Peyer's patch (tissue), 4 donors: ENCODE results near the gene HOXC4. TPM values are rescaled to one million over a fixed set of nuclear protein-coding genes. Genes with fewer than 3 reads are reported as not detected.
A peak's percentile ranks its signal among the peaks of the same experiment; 100 is the strongest.

ENCODE experiments used
- DNase-seq, 3 donors: peaks; one replicate each; pipeline ENCODE4 v3.0.0-alpha.2; 2017 to 2019
- H3K27ac ChIP-seq, 4 donors: fragments of 200-600 bp; sonication (generic); one replicate each; pipeline ENCODE4 v1.5.1; 2016 to 2019
- H3K27me3 ChIP-seq, 2 donors: fragments of 200-600 bp; sonication (generic); one replicate each; pipeline ENCODE4 v1.5.1; 2019
- H3K36me3 ChIP-seq, 3 donors: fragments of 200-600 bp; sonication (generic); one replicate each; pipeline ENCODE4 v1.5.1; 2016 to 2019
- H3K4me1 ChIP-seq, 4 donors: fragments of 200-600 bp; sonication (generic); one replicate each; pipeline ENCODE4 v1.5.1; 2016 to 2019
- H3K4me3 ChIP-seq, 4 donors: fragments of 200-600 bp; sonication (generic); 1 replicate in 3 of 4; 2 replicates in 1 of 4; pipeline ENCODE4 v1.5.1; 2016 to 2019; ENCODE audit warnings: mild to moderate bottlenecking in 1 of 4
- H3K9me3 ChIP-seq, 4 donors: fragments of 200-600 bp; sonication (generic); one replicate each; pipeline ENCODE4 v1.5.1; 2016 to 2019; ENCODE audit warnings: mild to moderate bottlenecking in 1 of 4
- POLR2A ChIP-seq, 2 donors: fragments of 450-650 bp; IDR thresholded peaks; one replicate each; pipeline ENCODE4 v1.5.1; 2017; ENCODE audit warnings: antibody characterized with exemption in 2 of 2, mild to moderate bottlenecking in 2 of 2, moderate library complexity in 2 of 2
- total RNA-seq, 4 donors: library from RNA; depleted of rRNA; stranded (reverse); fragments of >200 nt; gene quantifications; one replicate each; pipeline ENCODE4 v1.1.0, GENCODE V29; 2016
- TF ChIP-seq, protein P1 (sequence below), 6 experiments: fragments of 450-650 bp in 4 of 6; fragments of 200-600 bp in 2 of 6; sonication (generic) in 1 of 6; IDR thresholded peaks; one replicate each; pipeline ENCODE4 v1.5.1; 2017 to 2019; ENCODE audit warnings: antibody characterized with exemption in 6 of 6, mild to moderate bottlenecking in 3 of 6, moderate library complexity in 1 of 6

The HOXC4 gene
- 1 to 10 TPM; 1.1 to 8.3 (median 1.8) TPM for total RNA-seq

- Histone ChIP-seq H3K9me3 (no peaks in the 10 kb centered on the region), H3K27ac (peak within 1 kb of the TSS; percentile 78 to 87 (median 83)), H3K36me3 (no peaks in the 10 kb centered on the region), H3K4me1 (peaks cover 0 to 10% (median 7%) of the 10 kb centered on the region in 4 donors), H3K27me3 (no peaks in the 10 kb centered on the region), H3K4me3 (peak within 1 kb of the TSS; percentile 48 to 62 (median 49))
- DNase-seq: peak in 2 of 3 donors; percentile 63 to 69
- no peak for TF ChIP-seq POLR2A (IDR thresholded peaks at IDR 0.05)
- TF ChIP-seq, protein P1, sequence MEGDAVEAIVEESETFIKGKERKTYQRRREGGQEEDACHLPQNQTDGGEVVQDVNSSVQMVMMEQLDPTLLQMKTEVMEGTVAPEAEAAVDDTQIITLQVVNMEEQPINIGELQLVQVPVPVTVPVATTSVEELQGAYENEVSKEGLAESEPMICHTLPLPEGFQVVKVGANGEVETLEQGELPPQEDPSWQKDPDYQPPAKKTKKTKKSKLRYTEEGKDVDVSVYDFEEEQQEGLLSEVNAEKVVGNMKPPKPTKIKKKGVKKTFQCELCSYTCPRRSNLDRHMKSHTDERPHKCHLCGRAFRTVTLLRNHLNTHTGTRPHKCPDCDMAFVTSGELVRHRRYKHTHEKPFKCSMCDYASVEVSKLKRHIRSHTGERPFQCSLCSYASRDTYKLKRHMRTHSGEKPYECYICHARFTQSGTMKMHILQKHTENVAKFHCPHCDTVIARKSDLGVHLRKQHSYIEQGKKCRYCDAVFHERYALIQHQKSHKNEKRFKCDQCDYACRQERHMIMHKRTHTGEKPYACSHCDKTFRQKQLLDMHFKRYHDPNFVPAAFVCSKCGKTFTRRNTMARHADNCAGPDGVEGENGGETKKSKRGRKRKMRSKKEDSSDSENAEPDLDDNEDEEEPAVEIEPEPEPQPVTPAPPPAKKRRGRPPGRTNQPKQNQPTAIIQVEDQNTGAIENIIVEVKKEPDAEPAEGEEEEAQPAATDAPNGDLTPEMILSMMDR (IDR thresholded peaks at IDR 0.05): no peak
Observed at GRCh38 chr12:54053751-54054741, at the start of gene HOXC4. Gene HOXC4, plus strand, starts transcription at chr12:54053835. Its CDS starts 88 bp downstream, at chr12:54053923.

- no peak for DNase-seq
- H3K4me3 ChIP-seq: peak overlapping the region in 1 of 4 donors; percentile 49
- H3K27me3 ChIP-seq: peaks cover 0 to 40% of the 10 kb centered on the region in 2 donors
- no peaks in the 10 kb centered on the region for H3K36me3 ChIP-seq
- H3K9me3 ChIP-seq: no peaks in the 10 kb centered on the region
- peak overlapping the region in 3 of 4 donors; percentile 63 to 83 (median 71) for H3K27ac ChIP-seq
- peaks cover 0 to 31% (median 4%) of the 10 kb centered on the region in 4 donors for H3K4me1 ChIP-seq
- no peak for TF ChIP-seq POLR2A (IDR thresholded peaks at IDR 0.05)
- TF ChIP-seq, protein P1 (IDR thresholded peaks at IDR 0.05): no peak
Observed at GRCh38 chr12:54004063-54004840, 49.4 kb upstream of the HOXC4 start.

GRCh38 chr12:54004841-54005530 lies 48.6 kb upstream of the HOXC4 start:
- Histone ChIP-seq H3K9me3 (no peaks in the 10 kb centered on the region), H3K27me3 (peaks cover 0 to 40% of the 10 kb centered on the region in 2 donors), H3K4me1 (peaks cover 0 to 27% (median 6%) of the 10 kb centered on the region in 4 donors), H3K27ac (peak overlapping the region; percentile 37 to 83 (median 67)), H3K36me3 (no peaks in the 10 kb centered on the region), H3K4me3 (peak overlapping the region in 1 of 4 donors; percentile 49)
- DNase-seq: no peak
- TF ChIP-seq POLR2A (IDR thresholded peaks at IDR 0.05): no peak
- TF ChIP-seq, protein P1 (IDR thresholded peaks at IDR 0.05): no peak

DNA sequence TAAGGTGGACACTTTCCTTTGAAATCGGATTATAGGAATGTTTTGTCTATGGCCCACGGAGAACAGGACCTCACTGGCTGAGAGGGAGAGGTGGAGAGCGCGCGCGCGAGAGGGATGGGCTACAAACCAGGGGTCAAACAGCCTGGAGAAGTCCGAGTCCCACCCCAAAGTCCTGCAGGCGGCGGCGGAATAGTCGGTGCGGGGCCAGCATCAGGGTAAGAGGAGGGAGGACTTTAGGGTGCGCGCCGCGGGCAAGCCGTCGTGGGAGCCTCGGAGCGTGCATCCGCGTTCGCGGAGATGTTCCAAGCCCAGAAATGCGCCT lies 48.1 kb upstream of the HOXC4 start:
- DNase-seq: no peak
- Histone ChIP-seq H3K27ac (peak overlapping the region; percentile 37 to 83 (median 67)), H3K36me3 (no peaks in the 10 kb centered on the region), H3K4me3 (peak overlapping the region in 1 of 4 donors; percentile 49), H3K27me3 (peaks cover 0 to 39% of the 10 kb centered on the region in 2 donors), H3K9me3 (no peaks in the 10 kb centered on the region), H3K4me1 (peaks cover 0 to 22% (median 6%) of the 10 kb centered on the region in 4 donors)
- TF ChIP-seq POLR2A (IDR thresholded peaks at IDR 0.05): no peak
- TF ChIP-seq, protein P1 (IDR thresholded peaks at IDR 0.05): no peak
